KMS-11 (cell line): ENCODE measurements around the gene SRPK3.

Experiments
- H2AFZ ChIP-seq: fragments of 200-600 bp; sonication (generic); 2 replicates; pipeline ENCODE4 v1.6.1; 2016; ENCODE audit warnings: antibody characterized with exemption, mixed run types, low read depth
- H3K27ac ChIP-seq: fragments of 200-600 bp; sonication (generic); 2 replicates; pipeline ENCODE4 v1.6.1; 2016; ENCODE audit warnings: mild to moderate bottlenecking, mixed run types
- H3K27me3 ChIP-seq: fragments of 200-600 bp; sonication (generic); 2 replicates; pipeline ENCODE4 v1.6.1; 2017; ENCODE audit warnings: mild to moderate bottlenecking, low read depth, mixed run types, moderate library complexity; ENCODE audit not compliant: insufficient read depth
- H3K36me3 ChIP-seq: fragments of 200-600 bp; sonication (generic); 2 replicates; pipeline ENCODE4 v1.6.1; 2017; ENCODE audit warnings: mild to moderate bottlenecking, mixed run types; ENCODE audit not compliant: insufficient read depth
- H3K4me1 ChIP-seq: fragments of 200-600 bp; sonication (generic); 2 replicates; pipeline ENCODE4 v1.6.1; 2016; ENCODE audit warnings: mild to moderate bottlenecking, low read depth, mixed run types; ENCODE audit not compliant: poor library complexity, severe bottlenecking
- H3K4me2 ChIP-seq: fragments of 200-600 bp; sonication (generic); 2 replicates; pipeline ENCODE4 v1.7.0; 2016; ENCODE audit warnings: mild to moderate bottlenecking, mixed run types
- H3K4me3 ChIP-seq: fragments of 200-600 bp; sonication (generic); IDR thresholded peaks from 2 replicates; pipeline ENCODE4 v1.6.1; 2017; ENCODE audit warnings: low read depth, low read length, mixed read lengths; ENCODE audit not compliant: insufficient read depth
- H3K79me2 ChIP-seq: fragments of 200-600 bp; sonication (generic); 2 replicates; pipeline ENCODE4 v1.6.1; 2016; ENCODE audit warnings: low read depth, mixed run types; ENCODE audit not compliant: insufficient read depth
- H3K9ac ChIP-seq: fragments of 200-600 bp; sonication (generic); 2 replicates; pipeline ENCODE4 v1.6.1; 2016; ENCODE audit warnings: mild to moderate bottlenecking, mixed run types
- H4K20me1 ChIP-seq: fragments of 200-600 bp; sonication (generic); 2 replicates; pipeline ENCODE4 v1.6.1; 2016; ENCODE audit warnings: mild to moderate bottlenecking, mixed run types; ENCODE audit not compliant: insufficient read depth
- CTCF ChIP-seq: fragments of 200-600 bp; sonication (generic); conservative IDR thresholded peaks from 2 replicates; pipeline ENCODE4 v1.6.1; 2017; ENCODE audit warnings: low read depth, mild to moderate bottlenecking, antibody characterized with exemption, low read length, moderate library complexity, mixed read lengths

Gene SRPK3

GRCh38 chrX:153770601-153771414 lies 10.0 kb upstream of the SRPK3 start:
- Histone ChIP-seq H3K9ac (no peak overlapping the region), H3K27me3 (no peaks in the 10 kb centered on the region; the same call in 1 of the 2 replicates), H3K27ac (no peak overlapping the region), H3K36me3 (no peaks in the 10 kb centered on the region), H2AFZ (no peak overlapping the region), H3K79me2 (no peaks in the 10 kb centered on the region), H3K4me3 (no peak overlapping the region), H3K4me1 (no peaks in the 10 kb centered on the region), H4K20me1 (no peaks in the 10 kb centered on the region), H3K4me2 (no peak overlapping the region)
- TF ChIP-seq CTCF, result no peak

DNA sequence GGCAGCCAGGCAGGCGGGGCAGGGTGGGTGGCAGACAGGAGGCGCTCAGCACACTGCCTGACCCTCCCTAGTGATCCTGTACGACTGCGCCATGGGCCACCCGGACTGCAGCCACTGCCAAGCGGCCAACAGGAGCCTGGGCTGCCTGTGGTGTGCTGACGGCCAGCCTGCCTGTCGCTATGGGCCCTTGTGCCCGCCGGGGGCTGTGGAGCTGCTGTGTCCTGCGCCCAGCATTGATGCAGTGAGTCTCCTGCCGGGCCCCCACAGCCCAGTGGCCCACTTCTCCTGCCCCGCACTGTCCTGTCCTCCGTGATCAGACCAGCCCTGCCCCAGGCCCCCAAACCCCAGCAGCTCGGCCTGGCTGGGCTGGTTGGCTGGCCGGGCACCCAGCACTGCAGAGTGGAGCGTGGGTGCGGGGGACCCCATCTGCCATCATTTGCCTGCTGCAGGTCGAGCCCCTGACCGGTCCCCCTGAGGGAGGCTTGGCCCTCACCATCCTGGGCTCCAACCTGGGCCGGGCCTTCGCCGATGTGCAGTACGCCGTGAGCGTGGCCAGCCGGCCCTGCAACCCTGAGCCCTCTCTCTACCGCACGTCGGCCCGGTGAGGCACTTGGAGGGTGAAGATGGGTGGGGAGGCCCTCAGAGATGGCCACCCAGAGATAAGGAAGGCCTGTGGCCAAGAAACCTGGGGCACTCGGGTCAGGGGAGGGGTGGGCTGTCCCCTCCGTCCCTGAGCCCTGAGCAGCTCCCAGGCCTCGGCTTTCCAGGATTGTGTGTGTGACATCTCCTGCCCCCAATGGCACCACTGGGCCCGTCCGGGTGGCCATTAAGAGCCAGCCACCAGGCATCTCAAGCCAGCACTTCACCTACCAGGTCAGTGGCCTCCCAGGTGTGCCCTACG lies 9.2 kb upstream of the SRPK3 start:
- Histone ChIP-seq H2AFZ (no peak overlapping the region), H3K36me3 (no peaks in the 10 kb centered on the region), H3K9ac (no peak overlapping the region), H3K27me3 (no peaks in the 10 kb centered on the region; the same call in 1 of the 2 replicates), H3K27ac (no peak overlapping the region), H3K4me3 (no peak overlapping the region), H3K79me2 (no peaks in the 10 kb centered on the region), H3K4me1 (no peaks in the 10 kb centered on the region), H4K20me1 (no peaks in the 10 kb centered on the region), H3K4me2 (no peak overlapping the region)
- no peak for TF ChIP-seq CTCF

DNA sequence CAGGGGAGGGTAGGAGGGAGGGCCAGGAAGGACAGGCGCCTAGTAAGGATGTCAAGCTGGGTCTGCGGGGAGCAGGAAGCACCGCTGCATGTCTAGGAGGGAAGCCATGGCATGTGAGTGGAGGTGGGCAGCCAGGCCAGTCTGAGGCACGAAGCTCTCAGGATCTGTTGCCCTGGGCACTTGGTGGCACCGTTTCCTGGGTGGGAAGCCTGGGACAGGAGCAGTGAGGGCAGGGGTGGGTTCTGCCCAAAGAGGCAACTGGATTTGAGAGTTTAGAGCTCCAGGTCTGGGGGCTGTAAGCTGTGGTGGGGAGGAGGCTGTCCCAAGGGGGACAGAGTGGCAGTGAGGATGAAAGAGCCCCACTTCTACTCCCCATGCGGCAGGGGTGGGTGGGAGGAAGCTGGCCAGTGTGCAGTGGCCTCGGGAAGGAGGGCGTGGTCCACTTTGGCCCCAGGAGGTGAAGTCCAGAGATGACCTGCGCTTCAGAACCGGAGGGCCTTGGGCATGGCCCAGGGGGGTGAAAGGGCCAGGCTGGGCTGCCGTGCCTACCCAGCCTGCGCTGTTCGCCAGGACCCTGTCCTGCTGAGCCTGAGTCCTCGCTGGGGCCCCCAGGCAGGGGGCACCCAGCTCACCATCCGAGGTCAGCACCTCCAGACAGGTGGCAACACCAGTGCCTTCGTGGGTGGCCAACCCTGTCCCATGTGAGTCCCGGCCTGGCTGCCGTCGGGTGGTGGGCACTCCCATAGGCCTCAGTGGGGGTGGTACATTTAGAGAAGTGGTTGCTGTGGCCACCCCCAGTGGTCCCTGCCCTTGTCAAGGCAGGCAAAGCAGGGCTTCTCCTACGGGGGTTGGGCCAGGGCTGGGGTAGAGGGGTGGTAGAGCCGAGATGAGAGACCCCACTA lies 8.3 kb upstream of the SRPK3 start:
- no peaks in the 10 kb centered on the region for H3K79me2 ChIP-seq
- H2AFZ ChIP-seq, result no peak overlapping the region
- no peaks in the 10 kb centered on the region for H3K36me3 ChIP-seq
- no peak for TF ChIP-seq CTCF
- no peak overlapping the region for H3K9ac ChIP-seq
- H3K27me3 ChIP-seq, result no peaks in the 10 kb centered on the region; the same call in 1 of the 2 replicates
- no peak overlapping the region for H3K4me3 ChIP-seq
- no peaks in the 10 kb centered on the region for H3K4me1 ChIP-seq
- H3K4me2 ChIP-seq, result no peak overlapping the region
- H4K20me1 ChIP-seq, result no peaks in the 10 kb centered on the region
- no peak overlapping the region for H3K27ac ChIP-seq

GRCh38 chrX:153773218-153773611 lies 7.6 kb upstream of the SRPK3 start:
- TF ChIP-seq CTCF, result no peak
- no peak overlapping the region for H2AFZ ChIP-seq
- no peaks in the 10 kb centered on the region; the same call in 1 of the 2 replicates for H3K27me3 ChIP-seq
- no peaks in the 10 kb centered on the region for H3K79me2 ChIP-seq
- no peak overlapping the region for H3K9ac ChIP-seq
- no peaks in the 10 kb centered on the region for H3K4me1 ChIP-seq
- no peak overlapping the region for H3K27ac ChIP-seq
- no peaks in the 10 kb centered on the region for H3K36me3 ChIP-seq
- no peak overlapping the region for H3K4me2 ChIP-seq
- no peaks in the 10 kb centered on the region for H4K20me1 ChIP-seq
- no peak overlapping the region for H3K4me3 ChIP-seq
